ENCODE measurements around the gene STYXL2. TPM values are rescaled to one million over a fixed set of nuclear protein-coding genes. Genes with fewer than 3 reads are reported as not detected.

The STYXL2 gene
- total RNA-seq, 2 donors from 2014 or later, result 5.8 to 21.9 TPM

- peaks cover 5% of the 10 kb centered on the region for H3K9me3 ChIP-seq
- H3K4me3 ChIP-seq, result no peak overlapping the region
- ATAC-seq (ENCODE audit: insufficient number of reproducible peaks, low FRiP score, low read depth) (no peak), DNase-seq (ENCODE audit: low spot score) (no peak)
- TF ChIP-seq CTCF (IDR thresholded peaks at IDR 0.05), result no peak
- H3K4me1 ChIP-seq (ENCODE audit: control insufficient read depth in 1 of 2, low read depth in 2 of 2), result peaks cover 8 to 11% of the 10 kb centered on the region in 2 donors
- no peaks in the 10 kb centered on the region for H3K27me3 ChIP-seq (replicated peaks; ENCODE audit: insufficient read depth)
- H3K27ac ChIP-seq, result no peak overlapping the region
- H3K36me3 ChIP-seq, result no peaks in the 10 kb centered on the region
These were observed 48.1 kb downstream of the STYXL2 start for GRCh38 chr1:167141963-167142362.

Other genes starting within 250 kb of the STYXL2 start
- 1 to 10 TPM; 5.7 to 6.5 TPM for gene TADA1, start 217.8 kb upstream of the STYXL2 start, total RNA-seq
- under 1 TPM in 1 of 2 donors, not detected in 1; 0.85 TPM for gene ILDR2, start 118.5 kb upstream of the STYXL2 start, total RNA-seq
- gene MAEL, start 104.8 kb upstream of the STYXL2 start, total RNA-seq, result not detected
- gene GPA33, start 3.7 kb upstream of the STYXL2 start, total RNA-seq, result not detected
- gene POU2F1, start 126.8 kb downstream of the STYXL2 start, total RNA-seq, result 10 to 100 TPM; 15.3 to 25.5 TPM

All from thoracic aorta (tissue), 2 donors.